ENCODE measurements around the gene CLIP4.

CLIP4 gene

GRCh38 chr2:29189052-29189451 is 73.8 kb downstream of the CLIP4 start:
- no peak for DNase-seq

GRCh38 chr2:29191817-29192216 is 76.6 kb downstream of the CLIP4 start:
- DNase-seq: no peak

- DNase-seq: no peak
These were observed 77.3 kb downstream of the CLIP4 start for GRCh38 chr2:29192526-29192925.

GRCh38 chr2:29193111-29193510 is 77.9 kb downstream of the CLIP4 start:
- no peak for DNase-seq

GRCh38 chr2:29193681-29194080 is 78.5 kb downstream of the CLIP4 start:
- DNase-seq: no peak

- DNase-seq: no peak
These were observed 80.6 kb downstream of the CLIP4 start for GRCh38 chr2:29195796-29196195.

- DNase-seq: peak; percentile 67 to 90 (median 84)
These were observed 81.9 kb downstream of the CLIP4 start for GRCh38 chr2:29196792-29197788.

- DNase-seq: no peak
These were observed 86.8 kb downstream of the CLIP4 start for GRCh38 chr2:29201979-29202378.

- DNase-seq: no peak
These were observed 87.7 kb downstream of the CLIP4 start for GRCh38 chr2:29202819-29203495.

GRCh38 chr2:29206941-29207340 is 91.7 kb downstream of the CLIP4 start:
- DNase-seq: no peak

GRCh38 chr2:29207352-29208148 is 92.3 kb downstream of the CLIP4 start:
- peak in 2 of 3 experiments; percentile 19 to 58 for DNase-seq

- DNase-seq: no peak
These were observed 94.3 kb downstream of the CLIP4 start for GRCh38 chr2:29209551-29209950.

- DNase-seq: no peak
These were observed 96.8 kb downstream of the CLIP4 start for GRCh38 chr2:29212009-29212408.

- DNase-seq: no peak
These were observed 98.7 kb downstream of the CLIP4 start for GRCh38 chr2:29213888-29214291.

- DNase-seq: no peak
These were observed 99.9 kb downstream of the CLIP4 start for GRCh38 chr2:29215073-29215472.

- DNase-seq: no peak
These were observed 100.8 kb downstream of the CLIP4 start for GRCh38 chr2:29215739-29216608.

- no peak for DNase-seq
These were observed 101.3 kb downstream of the CLIP4 start for GRCh38 chr2:29216609-29216909.

- DNase-seq: no peak
These were observed 102.9 kb downstream of the CLIP4 start for GRCh38 chr2:29218071-29218470.

- no peak for DNase-seq
These were observed 103.4 kb downstream of the CLIP4 start for GRCh38 chr2:29218550-29219125.

GRCh38 chr2:29219374-29219773 is 104.2 kb downstream of the CLIP4 start:
- DNase-seq: no peak

- no peak for DNase-seq
These were observed 105.5 kb downstream of the CLIP4 start for GRCh38 chr2:29220506-29221270.

Measured in NCI-H1417 (cell line).